MM.1S (cell line): ENCODE results near the gene MKLN1.

Experiments
- DNase-seq: peaks from one replicate; pipeline ENCODE4 v3.0.0-alpha.2; 2015
- H2AFZ ChIP-seq: fragments of 300-600 bp; sonication (generic); 2 replicates; pipeline ENCODE4 v1.6.0; 2016; ENCODE audit warnings: antibody characterized with exemption, low read length
- H3F3A ChIP-seq: fragments of 300-600 bp; sonication (generic); 2 replicates; pipeline ENCODE4 v1.6.1; 2016; ENCODE audit warnings: mild to moderate bottlenecking, antibody characterized with exemption, low read length, moderate library complexity, mixed read lengths; ENCODE audit not compliant: insufficient read depth
- H3K27ac ChIP-seq: fragments of 300-600 bp; sonication (generic); 2 replicates; pipeline ENCODE4 v1.5.1; 2016; ENCODE audit warnings: mild to moderate bottlenecking, low read length
- H3K27me3 ChIP-seq: fragments of 300-600 bp; sonication (generic); replicated peaks from 2 replicates; pipeline ENCODE4 v1.6.0; 2016; ENCODE audit warnings: low read length; ENCODE audit not compliant: insufficient read depth
- H3K36me3 ChIP-seq: fragments of 300-600 bp; sonication (generic); replicated peaks from 2 replicates; pipeline ENCODE4 v1.6.1; 2016; ENCODE audit warnings: mild to moderate bottlenecking, low read length, mixed read lengths; ENCODE audit not compliant: insufficient read depth
- H3K4me1 ChIP-seq: fragments of 300-600 bp; sonication (generic); 2 replicates; pipeline ENCODE4 v1.6.1; 2016; ENCODE audit warnings: low read length, mixed read lengths
- H3K4me2 ChIP-seq: fragments of 300-600 bp; sonication (generic); 2 replicates; pipeline ENCODE4 v1.6.0; 2016; ENCODE audit warnings: low read depth, low read length
- H3K4me3 ChIP-seq: fragments of 300-600 bp; sonication (generic); 2 replicates; pipeline ENCODE4 v1.5.1; 2016; ENCODE audit warnings: low read length, mixed read lengths
- H3K79me2 ChIP-seq: fragments of 300-600 bp; sonication (generic); 2 replicates; pipeline ENCODE4 v1.6.1; 2016; ENCODE audit warnings: mixed run types, low read length, mixed read lengths
- H3K9ac ChIP-seq: fragments of 300-600 bp; sonication (generic); 2 replicates; pipeline ENCODE4 v1.6.1; 2016; ENCODE audit warnings: low read length, mixed read lengths
- H3K9me2 ChIP-seq: fragments of 300-600 bp; sonication (generic); replicated peaks from 2 replicates; pipeline ENCODE4 v1.6.1; 2016; ENCODE audit warnings: mild to moderate bottlenecking, low read length, mixed read lengths; ENCODE audit not compliant: insufficient read depth
- H3K9me3 ChIP-seq: fragments of 300-600 bp; sonication (generic); replicated peaks from 2 replicates; pipeline ENCODE4 v1.6.1; 2016; ENCODE audit warnings: mild to moderate bottlenecking, low read length, mixed read lengths; ENCODE audit not compliant: insufficient read depth
- H4K20me1 ChIP-seq: fragments of 300-600 bp; sonication (generic); 2 replicates; pipeline ENCODE4 v1.6.1; 2016; ENCODE audit warnings: mild to moderate bottlenecking, low read length, moderate library complexity, mixed read lengths; ENCODE audit not compliant: insufficient read depth
- CTCF ChIP-seq: fragments of 300-600 bp; sonication (generic); IDR thresholded peaks from 2 replicates; pipeline ENCODE4 v1.5.1; 2016; ENCODE audit warnings: antibody characterized with exemption, low read length, mixed read lengths
- EZH2 ChIP-seq: fragments of 300-600 bp; sonication (generic); optimal IDR thresholded peaks from 2 replicates; pipeline ENCODE3; 2017; ENCODE audit warnings: low read depth, mild to moderate bottlenecking, antibody characterized with exemption, low read length, mixed read lengths
- EZH2phosphoT487 ChIP-seq: fragments of 300-600 bp; sonication (generic); IDR thresholded peaks from 2 replicates; pipeline ENCODE4 v1.6.1; 2018; ENCODE audit warnings: antibody characterized with exemption, low read length

Gene MKLN1

GRCh38 chr7:131289051-131289450 lies 38.6 kb upstream of the MKLN1 start:
- DNase-seq: no peak
- H3K9me2 ChIP-seq: no peaks in the 10 kb centered on the region
- H3K9ac ChIP-seq: no peak overlapping the region
- H3K4me3 ChIP-seq: no peak overlapping the region
- no peaks in the 10 kb centered on the region for H3K36me3 ChIP-seq
- no peak overlapping the region for H2AFZ ChIP-seq
- TF ChIP-seq EZH2phosphoT487: no peak
- TF ChIP-seq EZH2: no peak
- no peak for TF ChIP-seq CTCF
- H3K27me3 ChIP-seq: no peaks in the 10 kb centered on the region
- no peaks in the 10 kb centered on the region for H4K20me1 ChIP-seq
- no peaks in the 10 kb centered on the region for H3K79me2 ChIP-seq
- H3K4me1 ChIP-seq: no peaks in the 10 kb centered on the region
- H3K9me3 ChIP-seq: no peaks in the 10 kb centered on the region
- H3K4me2 ChIP-seq: no peak overlapping the region
- no peaks in the 10 kb centered on the region for H3F3A ChIP-seq
- H3K27ac ChIP-seq: no peak overlapping the region

- Histone ChIP-seq H3K79me2 (no peaks in the 10 kb centered on the region), H4K20me1 (no peaks in the 10 kb centered on the region), H3F3A (no peaks in the 10 kb centered on the region), H3K9ac (no peak overlapping the region), H3K27ac (no peak overlapping the region), H3K9me2 (no peaks in the 10 kb centered on the region), H2AFZ (no peak overlapping the region), H3K9me3 (no peaks in the 10 kb centered on the region), H3K36me3 (no peaks in the 10 kb centered on the region), H3K4me2 (no peak overlapping the region), H3K4me3 (no peak overlapping the region), H3K4me1 (no peaks in the 10 kb centered on the region), H3K27me3 (no peaks in the 10 kb centered on the region)
- TF ChIP-seq EZH2: no peak
- TF ChIP-seq EZH2phosphoT487: no peak
- DNase-seq: no peak
Measured at GRCh38 chr7:131292141-131292905, 35.4 kb upstream of the MKLN1 start.

GRCh38 chr7:131293018-131293417 lies 34.7 kb upstream of the MKLN1 start:
- no peaks in the 10 kb centered on the region for H3K9me3 ChIP-seq
- no peaks in the 10 kb centered on the region for H4K20me1 ChIP-seq
- no peak overlapping the region for H3K4me3 ChIP-seq
- no peak overlapping the region for H3K4me2 ChIP-seq
- H3K36me3 ChIP-seq: no peaks in the 10 kb centered on the region
- H3K27ac ChIP-seq: no peak overlapping the region
- no peaks in the 10 kb centered on the region for H3F3A ChIP-seq
- H2AFZ ChIP-seq: no peak overlapping the region
- no peaks in the 10 kb centered on the region for H3K4me1 ChIP-seq
- TF ChIP-seq EZH2 (no peak), CTCF (no peak), EZH2phosphoT487 (no peak)
- no peaks in the 10 kb centered on the region for H3K27me3 ChIP-seq
- no peak for DNase-seq
- no peak overlapping the region for H3K9ac ChIP-seq
- H3K79me2 ChIP-seq: no peaks in the 10 kb centered on the region
- no peaks in the 10 kb centered on the region for H3K9me2 ChIP-seq

- Histone ChIP-seq H3K4me1 (no peaks in the 10 kb centered on the region), H3K79me2 (no peaks in the 10 kb centered on the region), H3K4me2 (no peak overlapping the region), H3K36me3 (no peaks in the 10 kb centered on the region), H3K27me3 (no peaks in the 10 kb centered on the region), H3K27ac (no peak overlapping the region), H3K9me3 (no peaks in the 10 kb centered on the region), H3K4me3 (no peak overlapping the region), H2AFZ (no peak overlapping the region), H4K20me1 (no peaks in the 10 kb centered on the region), H3F3A (no peaks in the 10 kb centered on the region), H3K9me2 (no peaks in the 10 kb centered on the region), H3K9ac (no peak overlapping the region)
- no peak for DNase-seq
- no peak for TF ChIP-seq CTCF
- no peak for TF ChIP-seq EZH2
- no peak for TF ChIP-seq EZH2phosphoT487
Measured at GRCh38 chr7:131294553-131294952, 33.1 kb upstream of the MKLN1 start.
